ENCODE results near the gene GSDME. TPM values are rescaled to one million over a fixed set of nuclear protein-coding genes. Genes with fewer than 3 reads are reported as not detected.

The GSDME gene
- total RNA-seq, 4 donors from 2014 or later: 0.87 to 16.3 (median 10.4) TPM

GRCh38 chr7:24742506-24743162 lies 14.6 kb downstream of the GSDME start:
- Histone ChIP-seq H3K36me3 (no peaks in the 10 kb centered on the region), H3K4me1 (no peaks in the 10 kb centered on the region), H3K4me3 (no peak overlapping the region), H3K9me3 (peaks cover 0 to 4% (median 0%) of the 10 kb centered on the region in 3 donors), H3K27me3 (no peaks in the 10 kb centered on the region), H3K27ac (no peak overlapping the region)
- DNase-seq: no peak
- intact Hi-C loops (cut with DNase I): no loop called here
- 84 to 85% methylated on average over 8 to 9 of the region's 9 CpGs for WGBS, 2 donors
- TF ChIP-seq POLR2A (IDR thresholded peaks at IDR 0.05): no peak
- TF ChIP-seq CTCF (IDR thresholded peaks at IDR 0.05): no peak

- DNase-seq: no peak
- WGBS, 2 donors: 69 to 78% methylated on average over 14 of the region's 14 CpGs
Observed at GRCh38 chr7:24741679-24742505, 15.4 kb downstream of the GSDME start.

GRCh38 chr7:24740871-24741270 lies 16.4 kb downstream of the GSDME start:
- 80 to 94% methylated on average over 9 of the region's 9 CpGs for WGBS, 2 donors
- Histone ChIP-seq H3K27ac (no peak overlapping the region), H3K9me3 (peaks cover 0 to 4% (median 0%) of the 10 kb centered on the region in 3 donors), H3K36me3 (no peaks in the 10 kb centered on the region), H3K4me3 (no peak overlapping the region), H3K4me1 (no peaks in the 10 kb centered on the region), H3K27me3 (no peaks in the 10 kb centered on the region)
- TF ChIP-seq POLR2A (IDR thresholded peaks at IDR 0.05): no peak
- no peak for TF ChIP-seq CTCF (IDR thresholded peaks at IDR 0.05)
- intact Hi-C loops (cut with DNase I): no loop called here
- DNase-seq: no peak

More at GRCh38 chr7:24741679-24742505, 15.4 kb downstream of the GSDME start:
- no peak for TF ChIP-seq POLR2A (IDR thresholded peaks at IDR 0.05)
- TF ChIP-seq CTCF (IDR thresholded peaks at IDR 0.05): no peak
- Histone ChIP-seq H3K27me3 (no peaks in the 10 kb centered on the region), H3K4me3 (no peak overlapping the region), H3K4me1 (no peaks in the 10 kb centered on the region), H3K9me3 (peaks cover 0 to 4% (median 0%) of the 10 kb centered on the region in 3 donors), H3K36me3 (no peaks in the 10 kb centered on the region), H3K27ac (no peak overlapping the region)
- intact Hi-C loops (cut with DNase I): no loop called here

GRCh38 chr7:24739306-24739705 lies 18.0 kb downstream of the GSDME start:
- H3K27me3 ChIP-seq: no peaks in the 10 kb centered on the region
- H3K27ac ChIP-seq: no peak overlapping the region
- TF ChIP-seq CTCF (IDR thresholded peaks at IDR 0.05): no peak
- no peak for TF ChIP-seq POLR2A (IDR thresholded peaks at IDR 0.05)
- no peak overlapping the region for H3K4me3 ChIP-seq
- no peak for DNase-seq
- intact Hi-C loops (cut with DNase I): no loop called here
- WGBS, 2 donors: 44 to 80% methylated on average over 1 of the region's 1 CpG
- H3K36me3 ChIP-seq: no peaks in the 10 kb centered on the region
- H3K9me3 ChIP-seq: peaks cover 0 to 4% (median 0%) of the 10 kb centered on the region in 3 donors
- no peaks in the 10 kb centered on the region for H3K4me1 ChIP-seq

- Histone ChIP-seq H3K4me1 (no peaks in the 10 kb centered on the region), H3K4me3 (no peak overlapping the region), H3K36me3 (no peaks in the 10 kb centered on the region), H3K27me3 (no peaks in the 10 kb centered on the region), H3K27ac (no peak overlapping the region), H3K9me3 (peaks cover 0 to 4% (median 0%) of the 10 kb centered on the region in 3 donors)
- DNase-seq: no peak
- intact Hi-C loops (cut with DNase I): no loop called here
- WGBS, 2 donors: 95 to 96% methylated on average over 1 of the region's 1 CpG
- TF ChIP-seq CTCF (IDR thresholded peaks at IDR 0.05): no peak
- no peak for TF ChIP-seq POLR2A (IDR thresholded peaks at IDR 0.05)
Observed at GRCh38 chr7:24738577-24738976, 18.7 kb downstream of the GSDME start.
